Neural cell (in vitro differentiated cells): ENCODE data around the gene PRM2.

Source experiments
- CTCF ChIP-seq: fragments of 450-650 bp; IDR thresholded peaks from 2 replicates; pipeline ENCODE4 v1.5.1; 2014; ENCODE audit warnings: antibody characterized with exemption, mild to moderate bottlenecking, moderate library complexity; ENCODE audit not compliant: poor library complexity, severe bottlenecking
- MXI1 ChIP-seq: fragments of 450-650 bp; conservative IDR thresholded peaks from 2 replicates; pipeline ENCODE4 v1.6.1; 2014; ENCODE audit warnings: antibody characterized with exemption, mild to moderate bottlenecking; ENCODE audit not compliant: poor library complexity, severe bottlenecking
- POLR2AphosphoS5 ChIP-seq: IDR thresholded peaks from 2 replicates; pipeline ENCODE4 v1.6.1; 2012
- RAD21 ChIP-seq: fragments of 450-650 bp; conservative IDR thresholded peaks from 2 replicates; pipeline ENCODE4 v1.6.1; 2014; ENCODE audit warnings: antibody characterized with exemption, mild to moderate bottlenecking, moderate library complexity
- REST ChIP-seq: IDR thresholded peaks from 2 replicates; pipeline ENCODE4 v1.6.1; 2012; ENCODE audit warnings: borderline replicate concordance

- TF ChIP-seq REST (no peak), POLR2AphosphoS5 (no peak), MXI1 (no peak), RAD21 (no peak), CTCF (no peak)
Observed at GRCh38 chr16:11301645-11302501, 25.6 kb upstream of the PRM2 start.
